HG03108 (cell line): ENCODE data around the gene OPN3.

Experiments
- ATAC-seq: cut with Tn5 transposase; IDR thresholded peaks from one replicate; pipeline ENCODE4 v1.9.1; 2021; ENCODE audit warnings: moderate library complexity; ENCODE audit not compliant: unreplicated experiment

Gene OPN3

GRCh38 chr1:241646201-241646600 lies 6.0 kb upstream of the OPN3 start:
- ATAC-seq, result no peak

DNA sequence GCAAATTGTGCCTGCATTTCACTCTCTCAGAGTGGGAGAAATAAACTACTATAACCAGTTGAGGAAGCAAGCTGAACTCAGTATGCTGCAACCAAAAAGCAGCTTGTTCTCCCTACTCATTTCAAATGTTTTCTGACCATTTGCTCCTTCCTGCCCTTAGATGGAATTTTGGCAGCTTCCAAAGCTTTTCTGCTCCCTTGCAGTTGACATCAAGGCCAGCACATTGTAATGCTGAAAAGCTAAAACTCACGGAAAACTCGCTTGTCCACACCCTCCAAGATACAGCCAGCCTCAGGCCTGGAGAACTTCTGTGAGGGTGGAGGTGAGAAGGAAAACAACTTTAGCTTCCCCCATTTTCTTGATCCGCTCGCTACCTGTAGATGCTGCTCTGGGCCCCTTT lies 5.0 kb upstream of the OPN3 start:
- ATAC-seq, result no peak

DNA sequence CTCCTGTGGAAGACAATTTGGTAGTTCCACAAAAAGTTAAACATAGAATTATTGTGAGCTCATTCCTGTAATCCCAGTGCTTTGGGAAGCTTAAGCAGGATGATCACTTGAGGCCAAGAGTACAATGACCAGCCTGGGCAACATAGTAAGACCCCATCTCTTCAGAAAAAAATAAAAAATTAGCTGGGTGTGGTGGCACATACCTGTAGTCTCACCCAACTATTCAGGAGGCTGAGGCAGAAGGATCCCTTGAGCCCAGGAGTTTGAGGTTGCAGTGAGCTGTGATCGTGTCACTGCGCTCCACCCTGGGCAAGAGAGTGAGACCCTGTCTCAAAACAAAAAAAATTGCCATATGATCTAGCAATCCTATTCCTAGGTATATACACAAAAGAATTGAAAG lies 4.1 kb upstream of the OPN3 start:
- no peak for ATAC-seq

GRCh38 chr1:241642593-241642944 lies 2.4 kb upstream of the OPN3 start:
- ATAC-seq, result no peak

DNA sequence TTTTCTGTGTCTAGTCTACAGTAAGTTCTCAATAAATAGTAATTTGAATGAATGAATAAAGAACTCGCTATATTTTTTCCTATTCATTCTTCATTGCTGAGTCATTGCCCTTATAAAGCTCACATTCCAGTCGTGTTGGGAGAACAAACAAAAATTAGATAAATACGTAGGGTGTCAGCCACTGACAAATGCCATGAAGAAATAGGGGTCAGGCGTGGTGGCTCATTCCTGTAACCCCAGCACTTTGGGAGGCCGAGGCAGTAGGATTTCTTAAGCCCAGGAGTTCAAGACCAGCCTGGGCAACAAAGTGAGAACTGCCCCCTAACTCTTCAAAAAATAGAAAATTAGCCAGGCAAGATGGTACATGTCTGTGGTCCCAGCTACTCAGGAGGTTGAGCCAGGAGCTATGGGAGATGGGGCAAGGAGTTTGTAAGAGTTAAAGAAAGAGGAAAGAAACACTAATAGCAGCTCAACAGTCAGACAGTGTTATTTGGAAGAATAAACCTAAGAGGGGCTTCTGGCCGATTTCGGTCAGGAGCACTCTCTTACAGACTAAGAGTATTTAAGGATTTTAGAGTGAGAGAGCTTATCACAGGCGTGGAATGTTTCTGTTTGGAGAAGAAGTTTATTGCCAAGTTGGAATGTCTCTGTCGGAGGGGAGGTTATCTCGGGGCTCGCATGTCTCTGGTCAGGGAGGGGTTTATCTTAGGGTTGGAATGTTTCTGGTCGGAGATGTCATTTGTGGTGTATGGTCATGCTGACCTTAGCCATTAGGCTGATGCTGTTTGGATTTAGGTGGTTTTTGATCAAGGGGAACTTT lies 1.8 kb upstream of the OPN3 start:
- ATAC-seq, result no peak

- no peak for ATAC-seq
These were observed 876 bp upstream of the OPN3 start for GRCh38 chr1:241640867-241641622.

- ATAC-seq, result no peak
These were observed 483 bp downstream of the OPN3 start for GRCh38 chr1:241639623-241640148.

GRCh38 chr1:241638909-241639622 lies 1.1 kb downstream of the OPN3 start:
- no peak for ATAC-seq

DNA sequence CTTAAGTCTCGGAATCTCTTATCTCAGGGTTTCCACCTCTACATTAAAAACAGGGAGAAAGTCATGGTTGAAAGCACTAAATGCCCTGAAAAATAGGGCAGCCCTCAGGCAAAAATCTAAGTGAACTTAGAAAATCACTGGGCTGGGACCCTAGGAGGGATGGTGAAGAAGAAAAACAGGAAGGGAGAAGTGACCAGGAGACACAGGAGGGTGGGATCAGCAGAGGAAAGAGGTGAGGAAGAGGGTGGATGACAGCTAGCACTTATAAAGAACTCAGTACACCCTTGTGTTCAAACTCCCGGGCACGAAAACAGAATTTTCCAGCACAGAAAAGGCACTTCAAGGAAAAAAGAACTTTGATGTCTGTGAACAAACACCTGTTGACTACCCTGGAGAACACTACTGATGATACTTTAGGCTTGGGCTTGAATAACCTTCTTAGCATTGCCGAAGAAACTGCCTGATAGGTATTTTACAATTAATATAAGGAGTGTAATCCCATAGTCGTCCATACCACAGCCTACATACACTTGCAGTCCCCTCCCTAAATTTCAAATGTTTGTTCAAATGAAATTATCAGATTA lies 2.0 kb downstream of the OPN3 start:
- no peak for ATAC-seq

GRCh38 chr1:241637604-241638003 lies 2.6 kb downstream of the OPN3 start:
- no peak for ATAC-seq

- no peak for ATAC-seq
These were observed 3.1 kb downstream of the OPN3 start for GRCh38 chr1:241637046-241637590.

DNA sequence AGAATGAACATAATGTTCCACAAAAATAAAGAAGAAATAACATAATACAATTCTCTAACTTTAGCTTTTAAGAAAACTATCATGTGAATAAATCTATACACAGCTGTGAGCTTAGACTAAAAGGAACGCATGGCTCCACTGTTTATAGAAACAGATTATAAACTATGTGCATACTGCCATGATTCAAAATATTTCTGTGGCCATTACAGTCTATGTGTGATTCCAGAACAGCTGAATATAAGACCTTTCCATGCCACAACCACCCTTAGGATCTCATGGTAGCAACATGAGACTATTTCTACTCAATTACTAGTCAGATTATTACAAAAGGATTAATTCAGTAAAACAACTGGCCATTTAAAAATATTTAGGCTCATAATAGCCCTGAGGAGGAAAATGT lies 3.9 kb downstream of the OPN3 start:
- no peak for ATAC-seq

GRCh38 chr1:241635556-241636152 lies 4.5 kb downstream of the OPN3 start:
- ATAC-seq, result no peak

GRCh38 chr1:241632987-241633386 lies 7.2 kb downstream of the OPN3 start:
- ATAC-seq, result no peak

- no peak for ATAC-seq
These were observed 8.5 kb downstream of the OPN3 start for GRCh38 chr1:241631674-241632073.

DNA sequence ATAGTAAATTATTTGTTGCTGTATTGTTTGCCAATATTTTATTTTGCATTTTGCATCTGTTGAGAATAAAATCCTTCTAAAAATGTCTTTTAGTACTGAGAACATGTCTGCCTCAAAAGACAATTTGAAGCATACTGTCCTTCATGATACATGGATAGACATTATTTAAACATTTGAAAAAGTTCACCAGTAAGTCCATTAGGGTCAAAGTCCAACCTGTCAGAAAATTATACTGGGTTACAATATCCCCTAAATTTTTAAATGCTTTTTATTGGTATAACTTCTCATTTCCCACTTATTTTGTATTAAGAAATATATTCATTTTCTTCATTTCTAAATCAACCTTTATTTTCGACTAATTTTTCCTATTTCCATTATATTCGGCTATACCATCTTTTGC lies 9.3 kb downstream of the OPN3 start:
- no peak for ATAC-seq

DNA sequence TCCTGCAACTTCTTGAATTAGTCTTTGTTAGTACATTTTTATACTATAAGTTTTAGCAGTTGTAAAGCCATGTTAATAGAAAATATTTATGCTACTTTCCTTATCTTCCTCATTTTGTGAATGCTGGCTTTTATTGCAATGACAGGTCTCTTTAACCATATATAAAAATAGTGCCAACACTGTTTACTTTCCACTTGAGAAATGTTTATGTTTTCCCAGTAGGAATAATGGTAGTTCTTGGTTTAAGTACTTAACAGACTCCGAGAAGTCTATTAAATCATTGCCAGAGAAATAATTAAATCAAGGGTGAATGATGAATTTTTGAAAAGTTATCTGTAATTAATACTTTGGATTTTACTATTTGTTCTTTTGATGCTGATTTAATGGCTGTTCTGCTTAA lies 9.7 kb downstream of the OPN3 start:
- no peak for ATAC-seq

DNA sequence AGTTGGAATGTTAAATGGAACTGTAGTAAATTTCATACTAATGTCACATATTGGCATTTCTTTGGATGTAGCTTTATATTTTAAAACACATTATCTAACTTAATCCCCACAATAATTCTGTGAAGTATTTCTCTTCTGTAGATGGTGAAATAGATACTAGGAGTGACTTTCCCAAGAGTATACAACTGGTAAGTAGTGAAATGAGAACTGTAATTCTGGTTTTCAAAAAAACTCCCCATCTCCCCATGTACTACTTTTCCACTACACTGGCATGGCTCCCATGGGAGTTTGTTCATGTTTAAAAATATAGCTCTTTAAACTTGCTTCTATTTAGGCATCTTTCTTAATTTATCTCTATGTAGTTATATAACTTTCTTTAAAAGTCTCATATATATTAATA lies 10.2 kb downstream of the OPN3 start:
- no peak for ATAC-seq

DNA sequence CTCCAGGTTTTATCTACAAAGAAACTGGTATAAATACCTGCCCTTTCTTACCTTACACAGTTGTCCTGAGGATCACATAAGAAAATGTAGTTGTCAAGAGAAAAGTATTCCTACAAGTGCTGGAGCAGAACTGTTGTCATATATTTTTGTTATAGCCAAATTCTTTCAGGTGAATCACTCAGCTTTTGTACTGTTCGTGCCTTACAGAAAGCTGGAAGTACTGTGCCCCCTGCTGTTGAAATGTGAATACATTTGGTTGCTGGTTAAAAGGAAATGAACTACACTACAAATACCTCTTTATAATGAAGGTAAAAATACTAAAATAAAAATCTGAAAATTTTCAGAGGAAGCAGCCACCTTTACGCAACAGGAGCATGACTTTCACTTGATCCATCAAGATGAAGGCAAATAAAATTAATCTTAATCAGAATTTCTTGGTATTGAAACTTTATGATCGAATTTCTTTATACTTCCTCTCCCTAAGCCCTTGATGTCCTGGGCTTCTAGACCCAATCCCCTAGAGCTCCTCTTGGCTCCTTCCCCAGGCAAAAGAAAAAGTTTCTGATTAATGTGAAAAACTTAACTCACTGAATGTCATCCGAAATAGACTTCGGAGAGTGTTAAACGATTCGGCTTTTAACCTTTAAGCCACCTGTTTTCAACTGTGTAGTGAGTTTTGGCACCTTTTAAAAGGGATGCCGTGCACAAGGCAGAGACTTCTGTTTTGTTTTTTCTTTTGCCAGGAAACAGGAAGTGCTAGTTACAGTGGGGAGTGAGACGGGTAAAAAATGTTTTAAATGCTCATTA lies 12.5 kb downstream of the OPN3 start:
- ATAC-seq, result peak; percentile 79

DNA sequence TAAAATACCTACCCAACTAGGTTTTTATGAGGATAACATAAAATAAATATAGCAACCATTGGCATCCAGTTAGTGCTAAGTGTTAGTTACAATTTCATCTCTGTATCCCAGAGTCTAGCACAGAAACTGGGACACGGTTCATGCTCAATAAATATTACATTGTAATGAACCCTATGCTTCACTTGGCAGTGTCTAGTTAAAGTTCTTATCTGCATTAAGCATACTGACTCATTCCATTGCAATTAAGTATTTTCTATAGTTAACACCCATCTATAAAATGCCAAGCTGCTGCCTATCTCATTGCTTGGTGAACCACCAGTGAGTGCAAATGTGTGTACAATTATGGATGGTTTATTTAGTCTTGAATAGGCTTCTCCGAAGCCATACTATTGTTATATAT lies 15.2 kb downstream of the OPN3 start:
- no peak for ATAC-seq
